ENCODE measurements around the gene DCDC2B. TPM values are rescaled to one million over a fixed set of nuclear protein-coding genes. Genes with fewer than 3 reads are reported as not detected.

DCDC2B gene
- total and polyA plus RNA-seq, 2 of the 13 experiments (the other 11 are each of a cell fraction or from before 2014, with no cell fraction given), result not detected

DNA sequence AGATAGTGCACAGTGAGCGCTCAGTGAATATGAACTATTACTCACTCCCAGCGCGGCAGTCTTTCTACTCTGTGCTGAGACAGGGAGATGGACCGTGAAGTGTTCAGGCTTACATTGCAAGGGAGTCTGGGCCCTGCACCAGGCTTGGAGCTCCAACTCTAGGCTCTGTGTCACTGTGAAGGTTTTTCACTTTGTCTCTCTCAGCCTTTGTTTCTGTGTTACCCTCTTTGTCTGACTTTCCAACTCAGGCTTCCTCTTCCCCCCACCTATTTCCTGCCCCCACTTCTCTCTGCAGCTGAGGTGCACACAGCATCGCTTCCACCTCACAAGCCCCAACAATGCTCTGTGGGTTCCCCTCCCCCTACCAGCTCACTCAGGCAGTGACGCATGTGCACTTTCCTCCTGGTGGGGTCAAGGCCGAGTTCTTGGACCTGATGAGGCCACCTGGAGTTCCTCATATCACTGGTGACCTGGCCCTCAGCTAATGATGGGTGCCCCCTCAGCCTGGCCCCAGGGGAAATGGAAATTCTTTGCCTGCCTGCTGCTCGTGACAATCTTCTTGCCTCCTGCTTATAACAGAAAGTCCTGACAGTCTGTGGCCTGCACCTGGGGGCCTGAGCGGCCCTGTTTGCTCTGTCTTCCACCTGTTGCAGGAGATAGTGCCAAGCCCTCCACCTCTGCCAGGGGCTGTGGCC, 41.1 kb downstream of the DCDC2B start (continued):
- TF ChIP-seq, protein P1, sequence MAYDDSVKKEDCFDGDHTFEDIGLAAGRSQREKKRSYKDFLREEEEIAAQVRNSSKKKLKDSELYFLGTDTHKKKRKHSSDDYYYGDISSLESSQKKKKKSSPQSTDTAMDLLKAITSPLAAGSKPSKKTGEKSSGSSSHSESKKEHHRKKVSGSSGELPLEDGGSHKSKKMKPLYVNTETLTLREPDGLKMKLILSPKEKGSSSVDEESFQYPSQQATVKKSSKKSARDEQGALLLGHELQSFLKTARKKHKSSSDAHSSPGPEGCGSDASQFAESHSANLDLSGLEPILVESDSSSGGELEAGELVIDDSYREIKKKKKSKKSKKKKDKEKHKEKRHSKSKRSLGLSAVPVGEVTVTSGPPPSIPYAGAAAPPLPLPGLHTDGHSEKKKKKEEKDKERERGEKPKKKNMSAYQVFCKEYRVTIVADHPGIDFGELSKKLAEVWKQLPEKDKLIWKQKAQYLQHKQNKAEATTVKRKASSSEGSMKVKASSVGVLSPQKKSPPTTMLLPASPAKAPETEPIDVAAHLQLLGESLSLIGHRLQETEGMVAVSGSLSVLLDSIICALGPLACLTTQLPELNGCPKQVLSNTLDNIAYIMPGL (CRISPR knock-in tag; IDR thresholded peaks at IDR 0.05; ENCODE audit: borderline replicate concordance in 1 of 2, low read depth in 1 of 2), result peak; percentile 54 to 72; a peak in 3 of 4 replicates
- peak; percentile 84 for TF ChIP-seq ZNF317 (CRISPR knock-in tag; IDR thresholded peaks at IDR 0.05)
- TF ChIP-seq, protein P2, sequence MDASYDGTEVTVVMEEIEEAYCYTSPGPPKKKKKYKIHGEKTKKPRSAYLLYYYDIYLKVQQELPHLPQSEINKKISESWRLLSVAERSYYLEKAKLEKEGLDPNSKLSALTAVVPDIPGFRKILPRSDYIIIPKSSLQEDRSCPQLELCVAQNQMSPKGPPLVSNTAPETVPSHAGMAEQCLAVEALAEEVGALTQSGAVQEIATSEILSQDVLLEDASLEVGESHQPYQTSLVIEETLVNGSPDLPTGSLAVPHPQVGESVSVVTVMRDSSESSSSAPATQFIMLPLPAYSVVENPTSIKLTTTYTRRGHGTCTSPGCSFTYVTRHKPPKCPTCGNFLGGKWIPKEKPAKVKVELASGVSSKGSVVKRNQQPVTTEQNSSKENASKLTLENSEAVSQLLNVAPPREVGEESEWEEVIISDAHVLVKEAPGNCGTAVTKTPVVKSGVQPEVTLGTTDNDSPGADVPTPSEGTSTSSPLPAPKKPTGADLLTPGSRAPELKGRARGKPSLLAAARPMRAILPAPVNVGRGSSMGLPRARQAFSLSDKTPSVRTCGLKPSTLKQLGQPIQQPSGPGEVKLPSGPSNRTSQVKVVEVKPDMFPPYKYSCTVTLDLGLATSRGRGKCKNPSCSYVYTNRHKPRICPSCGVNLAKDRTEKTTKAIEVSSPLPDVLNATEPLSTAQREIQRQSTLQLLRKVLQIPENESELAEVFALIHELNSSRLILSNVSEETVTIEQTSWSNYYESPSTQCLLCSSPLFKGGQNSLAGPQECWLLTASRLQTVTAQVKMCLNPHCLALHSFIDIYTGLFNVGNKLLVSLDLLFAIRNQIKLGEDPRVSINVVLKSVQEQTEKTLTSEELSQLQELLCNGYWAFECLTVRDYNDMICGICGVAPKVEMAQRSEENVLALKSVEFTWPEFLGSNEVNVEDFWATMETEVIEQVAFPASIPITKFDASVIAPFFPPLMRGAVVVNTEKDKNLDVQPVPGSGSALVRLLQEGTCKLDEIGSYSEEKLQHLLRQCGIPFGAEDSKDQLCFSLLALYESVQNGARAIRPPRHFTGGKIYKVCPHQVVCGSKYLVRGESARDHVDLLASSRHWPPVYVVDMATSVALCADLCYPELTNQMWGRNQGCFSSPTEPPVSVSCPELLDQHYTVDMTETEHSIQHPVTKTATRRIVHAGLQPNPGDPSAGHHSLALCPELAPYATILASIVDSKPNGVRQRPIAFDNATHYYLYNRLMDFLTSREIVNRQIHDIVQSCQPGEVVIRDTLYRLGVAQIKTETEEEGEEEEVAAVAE (CRISPR knock-in tag; IDR thresholded peaks at IDR 0.05; ENCODE audit: borderline replicate concordance), result no peak
- no peak for TF ChIP-seq CEBPG (CRISPR knock-in tag; IDR thresholded peaks at IDR 0.05)
- TF ChIP-seq, protein P3, sequence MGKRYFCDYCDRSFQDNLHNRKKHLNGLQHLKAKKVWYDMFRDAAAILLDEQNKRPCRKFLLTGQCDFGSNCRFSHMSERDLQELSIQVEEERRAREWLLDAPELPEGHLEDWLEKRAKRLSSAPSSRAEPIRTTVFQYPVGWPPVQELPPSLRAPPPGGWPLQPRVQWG (CRISPR knock-in tag; IDR thresholded peaks at IDR 0.05; ENCODE audit: borderline replicate concordance, low read depth), result no peak
- TF ChIP-seq CBX5 (CRISPR knock-in tag; IDR thresholded peaks at IDR 0.05; ENCODE audit: borderline replicate concordance), result peak; percentile 40; the same call in 1 of the 2 replicates
- TF ChIP-seq FOXP4 (CRISPR knock-in tag; IDR thresholded peaks at IDR 0.05), result peak; percentile 76
- TF ChIP-seq POLR2AphosphoS5 (IDR thresholded peaks at IDR 0.05; ENCODE audit: low read depth, low read length), result peak; percentile 74
- TF ChIP-seq, protein P4, sequence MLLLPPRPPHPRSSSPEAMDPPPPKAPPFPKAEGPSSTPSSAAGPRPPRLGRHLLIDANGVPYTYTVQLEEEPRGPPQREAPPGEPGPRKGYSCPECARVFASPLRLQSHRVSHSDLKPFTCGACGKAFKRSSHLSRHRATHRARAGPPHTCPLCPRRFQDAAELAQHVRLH (CRISPR knock-in tag; IDR thresholded peaks at IDR 0.05; ENCODE audit: borderline replicate concordance, low read depth), result peak; percentile 86; the same call in 1 of the 2 replicates
- TF ChIP-seq, protein P5, sequence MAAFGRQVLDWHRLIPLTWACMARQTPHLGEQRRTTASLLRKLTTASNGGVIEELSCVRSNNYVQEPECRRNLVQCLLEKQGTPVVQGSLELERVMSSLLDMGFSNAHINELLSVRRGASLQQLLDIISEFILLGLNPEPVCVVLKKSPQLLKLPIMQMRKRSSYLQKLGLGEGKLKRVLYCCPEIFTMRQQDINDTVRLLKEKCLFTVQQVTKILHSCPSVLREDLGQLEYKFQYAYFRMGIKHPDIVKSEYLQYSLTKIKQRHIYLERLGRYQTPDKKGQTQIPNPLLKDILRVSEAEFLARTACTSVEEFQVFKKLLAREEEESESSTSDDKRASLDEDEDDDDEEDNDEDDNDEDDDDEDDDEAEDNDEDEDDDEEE (CRISPR knock-in tag; IDR thresholded peaks at IDR 0.05), result no peak
- TF ChIP-seq ZNF33B (CRISPR knock-in tag; IDR thresholded peaks at IDR 0.05), result no peak
- TF ChIP-seq ZNF709 (CRISPR knock-in tag; IDR thresholded peaks at IDR 0.05), result no peak
- peak; percentile 83 for TF ChIP-seq CREM (IDR thresholded peaks at IDR 0.05)
- no peak for TF ChIP-seq CREM (CRISPR knock-in tag; IDR thresholded peaks at IDR 0.05)
- peak; percentile 85 for TF ChIP-seq JUND (CRISPR knock-in tag; IDR thresholded peaks at IDR 0.05)
- TF ChIP-seq ZNF296 (CRISPR knock-in tag; conservative IDR thresholded peaks at IDR 0.05), result no peak
- TF ChIP-seq ZNF124 (CRISPR knock-in tag; IDR thresholded peaks at IDR 0.05), result peak; percentile 85; the same call in 1 of the 2 replicates
- TF ChIP-seq ZNF121 (CRISPR knock-in tag; IDR thresholded peaks at IDR 0.05), result no peak
- TF ChIP-seq SALL1 (CRISPR knock-in tag; IDR thresholded peaks at IDR 0.05), result peak; percentile 97
- TF ChIP-seq ZNF761 (CRISPR knock-in tag; conservative IDR thresholded peaks at IDR 0.05), result 0 out of 2 replicates have a peak, but pooled peaks have one; percentile 70
